Stimulated activated CD4-positive, alpha-beta T cell treated with anti-CD3 and anti-CD28 coated beads, TNF-alpha, amount 100 ng/mL, for 4 hours (primary cell): ENCODE results near the gene THEM5.

ENCODE experiments used
- DNase-seq, 3 experiments: peaks; one replicate each; pipeline ENCODE4 v3.0.0-alpha.2; 2020; ENCODE audit warnings: low read depth in 3 of 3

THEM5 gene

GRCh38 chr1:151801310-151801820, 52.1 kb downstream of the THEM5 start:
- DNase-seq, result no peak

- DNase-seq, result no peak
Observed at GRCh38 chr1:151800830-151801229, 52.7 kb downstream of the THEM5 start.

DNA sequence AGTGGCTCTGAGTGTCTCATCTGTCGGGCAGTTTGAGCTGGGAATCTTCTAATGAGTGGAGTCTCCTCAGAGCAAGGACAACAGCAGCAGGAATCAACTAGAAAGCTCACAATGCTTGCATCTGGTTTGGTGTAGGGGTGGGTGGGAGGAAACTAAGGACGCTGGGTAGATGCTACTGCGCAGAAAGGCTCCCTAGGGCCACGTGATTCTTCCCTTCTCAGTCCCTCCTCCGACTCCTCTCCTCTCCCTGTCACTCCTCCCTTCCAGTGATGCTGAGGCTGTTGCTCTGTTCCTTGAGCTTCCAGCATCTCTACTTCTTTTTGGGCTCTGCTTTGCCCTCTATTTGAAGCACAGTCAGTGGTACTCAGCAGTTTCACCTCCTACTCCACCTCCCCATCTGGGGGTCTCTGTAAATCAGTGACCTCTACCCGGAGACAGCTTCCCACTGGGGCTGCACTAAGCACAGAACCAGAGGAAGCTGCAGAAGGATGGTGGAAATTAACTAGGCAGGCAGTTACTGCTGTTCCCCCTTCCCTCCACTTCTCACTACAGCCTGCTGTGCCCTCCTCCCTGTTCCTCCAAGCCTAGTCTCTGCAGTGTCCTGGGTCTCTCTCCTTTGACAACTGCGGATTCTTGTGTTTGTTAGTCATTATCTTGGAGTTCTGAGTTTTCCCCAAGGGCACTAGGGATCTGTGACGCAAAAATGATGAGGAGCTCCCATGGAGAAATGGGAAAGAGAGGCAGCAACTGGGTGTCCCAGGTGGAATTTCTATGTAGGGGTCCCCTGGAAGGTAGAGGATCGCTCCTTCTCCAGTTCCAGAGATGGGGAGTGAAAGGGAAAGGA, 54.1 kb downstream of the THEM5 start:
- no peak for DNase-seq

GRCh38 chr1:151798571-151798970, 54.9 kb downstream of the THEM5 start:
- DNase-seq, result no peak
